ENCODE results near the gene KLK10.

Gene KLK10

DNA sequence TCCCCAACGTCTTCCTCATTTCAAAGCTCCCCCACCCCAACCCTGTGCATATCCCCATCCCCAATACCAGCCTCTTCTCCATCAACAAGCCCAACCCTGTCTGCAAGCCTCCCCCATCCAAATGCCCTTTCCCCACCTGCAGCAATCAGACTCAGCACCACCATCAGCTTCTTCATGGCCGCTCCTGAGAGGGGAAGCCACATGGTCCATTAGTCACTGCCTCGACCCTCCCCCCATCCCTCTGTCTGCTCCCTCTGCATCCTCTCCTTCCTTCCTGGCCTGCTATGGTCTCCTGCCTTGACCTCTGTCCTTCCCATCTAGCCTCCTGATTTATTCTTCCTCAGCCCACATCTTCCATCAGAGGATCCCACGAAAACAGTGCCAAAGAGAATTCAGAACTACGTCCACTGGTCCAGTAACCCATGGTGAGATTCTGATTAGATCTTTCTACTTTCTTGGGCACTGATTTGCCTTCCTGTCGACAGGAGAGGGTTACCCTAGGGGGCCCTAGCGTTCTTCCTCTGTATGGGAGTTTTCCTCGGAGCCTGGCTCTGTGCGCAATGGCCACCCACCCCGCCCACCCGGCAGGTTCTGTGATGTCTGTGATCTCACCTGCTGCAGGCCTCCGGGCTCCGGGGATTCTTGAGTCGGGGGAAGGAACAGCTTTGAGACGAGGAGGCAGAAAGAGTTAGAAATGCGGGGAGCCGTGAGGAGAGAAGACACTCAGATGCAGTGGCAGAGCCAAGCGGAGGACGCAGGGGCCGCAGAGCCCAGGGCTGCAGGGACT is 51.4 kb downstream of the KLK10 start:
- no peaks in the 10 kb centered on the region for H3K79me2 ChIP-seq (ENCODE audit: control insufficient read depth, insufficient read depth, low read length, unreplicated experiment)
- no peaks in the 10 kb centered on the region for H3K36me3 ChIP-seq (ENCODE audit: insufficient read depth, low read length)
- no peak overlapping the region for H3K27ac ChIP-seq (ENCODE audit: low read depth, low read length)
- peaks cover 9% of the 10 kb centered on the region; the same call in 1 of the 2 replicates for H3K27me3 ChIP-seq (ENCODE audit: insufficient read depth, low read length)
- no peak overlapping the region for H2AFZ ChIP-seq (ENCODE audit: low read length, unreplicated experiment)
- H3K4me1 ChIP-seq (ENCODE audit: control insufficient read depth, insufficient read depth, low read length, unreplicated experiment) = no peaks in the 10 kb centered on the region
- H3K4me3 ChIP-seq (ENCODE audit: low read depth, low read length) = no peak overlapping the region

- Histone ChIP-seq H3K79me2 (ENCODE audit: control insufficient read depth, insufficient read depth, low read length, unreplicated experiment) (no peaks in the 10 kb centered on the region), H3K27ac (ENCODE audit: low read depth, low read length) (no peak overlapping the region), H3K4me3 (ENCODE audit: low read depth, low read length) (no peak overlapping the region), H2AFZ (ENCODE audit: low read length, unreplicated experiment) (no peak overlapping the region), H3K36me3 (ENCODE audit: insufficient read depth, low read length) (no peaks in the 10 kb centered on the region), H3K4me1 (ENCODE audit: control insufficient read depth, insufficient read depth, low read length, unreplicated experiment) (no peaks in the 10 kb centered on the region), H3K27me3 (ENCODE audit: insufficient read depth, low read length) (peaks cover 7% of the 10 kb centered on the region; the same call in 1 of the 2 replicates)
Measured at GRCh38 chr19:50964266-50964665, 55.2 kb downstream of the KLK10 start.

GRCh38 chr19:50963381-50963780 is 56.1 kb downstream of the KLK10 start:
- Histone ChIP-seq H3K27ac (ENCODE audit: low read depth, low read length) (no peak overlapping the region), H3K79me2 (ENCODE audit: control insufficient read depth, insufficient read depth, low read length, unreplicated experiment) (no peaks in the 10 kb centered on the region), H3K27me3 (ENCODE audit: insufficient read depth, low read length) (peaks cover 7% of the 10 kb centered on the region; the same call in 1 of the 2 replicates), H3K4me3 (ENCODE audit: low read depth, low read length) (no peak overlapping the region), H3K4me1 (ENCODE audit: control insufficient read depth, insufficient read depth, low read length, unreplicated experiment) (no peaks in the 10 kb centered on the region), H2AFZ (ENCODE audit: low read length, unreplicated experiment) (no peak overlapping the region), H3K36me3 (ENCODE audit: insufficient read depth, low read length) (no peaks in the 10 kb centered on the region)

Data from ACC112 (cell line).